Stimulated activated CD8-positive, alpha-beta memory T cell treated with anti-CD3 and anti-CD28 coated beads, Interleukin-12 subunit alpha, Interleukin-12 subunit beta, amount 100 ng/mL, for 24 hours (primary cell): Measurements from ENCODE around the gene BCL2A1.
"Not testable (repeated sequence)": the region's sequence is repeated elsewhere in the genome, so short reads cannot be mapped to it uniquely, and the experiment has no call there.

Experiments used
- DNase-seq: peaks from one replicate; pipeline ENCODE4 v3.0.0-alpha.2; 2020; ENCODE audit errors: extremely low read depth

The BCL2A1 gene

DNA sequence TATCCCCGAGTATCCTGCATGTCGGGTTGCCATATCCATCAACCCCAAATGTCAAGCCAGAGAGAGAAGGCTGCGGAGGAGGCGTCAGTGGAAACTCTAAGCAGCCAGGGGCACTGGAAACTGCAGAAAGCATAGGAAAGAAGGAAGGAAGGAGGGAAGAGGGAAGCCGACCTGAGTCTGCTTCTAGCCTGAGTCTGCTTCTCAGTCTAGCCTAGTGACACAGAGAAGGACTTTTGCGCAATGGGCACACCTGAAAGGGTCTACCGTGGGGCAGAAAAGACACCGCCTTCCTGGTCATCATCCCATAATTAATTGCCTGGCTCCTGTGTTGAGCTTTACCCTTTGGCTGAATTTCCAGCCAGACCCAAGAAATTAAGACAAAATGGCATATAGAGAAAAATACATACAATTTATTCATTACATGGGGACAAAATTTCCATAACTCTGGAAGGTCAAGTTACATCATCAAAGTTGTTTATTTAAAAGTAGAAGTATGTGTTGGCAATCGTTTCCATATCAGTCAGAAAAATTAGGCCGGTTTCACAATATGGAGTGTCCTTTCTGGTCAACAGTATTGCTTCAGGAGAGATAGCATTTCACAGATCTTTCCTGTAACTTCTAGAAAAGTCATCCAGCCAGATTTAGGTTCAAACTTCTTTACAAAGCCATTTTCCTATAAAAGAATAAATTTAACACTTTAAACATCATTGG is 10.3 kb downstream of the BCL2A1 start:
- DNase-seq: no peak

GRCh38 chr15:79957741-79958140 is 13.3 kb downstream of the BCL2A1 start:
- no peak for DNase-seq

GRCh38 chr15:79956354-79956939 is 14.5 kb downstream of the BCL2A1 start:
- DNase-seq: no peak

GRCh38 chr15:79954661-79955060 is 16.3 kb downstream of the BCL2A1 start:
- no peak for DNase-seq

GRCh38 chr15:79953951-79954444 is 17.0 kb downstream of the BCL2A1 start:
- DNase-seq: no peak

- DNase-seq: no peak
Observed at GRCh38 chr15:79952329-79952728, 18.7 kb downstream of the BCL2A1 start.

GRCh38 chr15:79950247-79950646 is 20.7 kb downstream of the BCL2A1 start:
- DNase-seq: no peak

DNA sequence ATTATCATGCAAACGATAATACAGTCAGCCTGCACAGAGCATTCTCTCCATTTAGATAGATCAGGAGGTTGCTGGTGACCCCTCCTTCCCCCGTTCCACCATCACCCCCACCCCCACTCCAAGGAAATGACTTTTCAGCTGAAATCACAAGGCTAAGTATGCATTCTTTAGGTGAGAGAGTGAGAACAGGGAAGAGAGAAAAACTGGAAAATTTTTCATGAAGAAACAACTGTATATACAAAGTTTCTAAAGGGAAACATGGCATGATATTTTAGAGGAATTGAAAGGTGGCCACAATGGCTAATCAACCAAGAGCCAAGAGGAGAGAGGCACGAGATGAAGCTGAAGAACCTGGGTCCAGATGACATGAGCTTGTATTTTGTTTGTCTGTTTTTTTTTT is 22.2 kb downstream of the BCL2A1 start:
- DNase-seq: no peak

DNA sequence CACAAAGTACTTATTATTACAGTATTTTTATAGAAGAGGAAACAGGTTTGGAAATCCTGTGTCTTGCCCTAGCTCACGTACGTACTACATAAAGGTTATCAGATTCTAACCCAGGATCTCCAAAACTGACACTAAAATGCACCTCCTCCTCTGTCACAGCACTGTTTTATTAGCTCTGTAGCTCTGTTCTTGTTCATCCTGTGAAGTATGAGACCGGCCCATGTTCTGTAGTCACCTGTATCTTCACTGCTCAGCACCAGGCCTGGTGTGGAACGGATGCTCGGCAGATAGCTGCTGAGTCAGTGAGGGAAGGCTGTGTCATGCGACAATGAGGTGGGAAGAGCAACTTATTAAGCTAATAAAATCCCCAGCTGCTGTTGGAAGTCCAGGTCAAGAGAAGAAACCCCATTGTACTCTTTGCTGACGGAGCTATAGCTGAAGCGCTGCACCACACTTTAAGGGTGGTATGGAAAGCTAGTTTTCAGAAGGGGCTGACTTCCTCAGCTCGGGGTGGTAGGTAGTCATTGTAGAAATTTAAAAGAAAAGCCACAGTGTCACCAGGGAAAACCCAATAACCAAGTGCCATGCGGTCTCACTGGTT is 22.8 kb downstream of the BCL2A1 start:
- no peak for DNase-seq

DNA sequence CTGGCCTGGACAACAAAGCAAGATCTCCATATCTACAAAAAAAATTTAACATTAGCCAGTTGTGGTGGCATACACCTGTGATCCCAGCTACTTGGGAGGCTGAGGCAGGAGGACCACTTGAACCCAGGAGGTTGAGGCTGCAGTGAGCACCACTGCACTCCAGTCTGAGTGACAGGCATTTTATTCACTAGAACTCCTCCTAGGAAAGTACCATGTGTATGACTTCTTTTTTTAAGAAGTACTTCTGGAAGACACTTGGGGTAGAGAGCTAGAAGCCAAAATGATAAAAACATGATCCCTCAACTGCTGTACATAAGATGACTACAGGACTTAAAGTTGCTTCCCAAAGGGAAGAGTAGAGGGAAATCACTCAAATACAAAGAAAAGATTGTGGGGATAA is 24.0 kb downstream of the BCL2A1 start:
- DNase-seq: no peak

GRCh38 chr15:79944622-79945021 is 26.4 kb downstream of the BCL2A1 start:
- DNase-seq: no peak

DNA sequence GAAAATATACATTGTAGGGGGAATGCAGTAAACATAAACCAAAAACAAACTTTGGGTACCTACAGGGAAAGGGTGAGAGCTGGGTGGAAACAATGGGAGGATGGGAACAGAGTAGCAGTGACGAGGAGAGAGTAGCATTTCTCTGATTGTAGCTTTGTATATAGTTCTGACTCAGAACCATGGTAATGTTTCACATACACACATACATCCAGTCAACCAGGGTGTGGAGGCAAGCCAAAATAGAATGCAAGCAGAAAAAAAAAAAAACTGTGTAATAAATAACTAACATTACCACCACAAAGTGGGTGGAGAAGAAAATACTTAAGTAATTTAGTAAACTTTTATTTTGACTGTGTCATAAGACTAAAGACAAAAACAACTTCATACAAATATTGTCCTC is 27.2 kb downstream of the BCL2A1 start:
- no peak for DNase-seq

GRCh38 chr15:79942741-79943481 is 28.1 kb downstream of the BCL2A1 start:
- no peak for DNase-seq

DNA sequence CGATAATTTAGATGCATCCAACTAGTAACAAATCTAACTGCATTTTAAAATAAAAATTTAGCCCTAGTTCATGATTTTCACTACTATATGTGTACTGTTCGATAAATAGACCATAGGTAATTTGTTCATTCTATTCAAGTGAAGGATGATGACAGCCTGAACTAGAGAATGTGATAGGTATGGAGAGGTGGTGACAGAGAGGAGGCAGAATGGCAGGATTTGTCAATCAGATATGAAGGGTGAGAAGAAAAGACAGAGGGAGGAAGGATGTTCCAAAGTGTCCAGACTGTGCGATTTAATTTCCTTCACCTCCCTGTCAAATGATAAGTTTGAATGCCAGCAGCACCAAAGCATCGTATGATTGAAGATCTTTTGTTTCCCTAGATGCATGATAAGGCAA is 31.6 kb downstream of the BCL2A1 start:
- DNase-seq: no peak

DNA sequence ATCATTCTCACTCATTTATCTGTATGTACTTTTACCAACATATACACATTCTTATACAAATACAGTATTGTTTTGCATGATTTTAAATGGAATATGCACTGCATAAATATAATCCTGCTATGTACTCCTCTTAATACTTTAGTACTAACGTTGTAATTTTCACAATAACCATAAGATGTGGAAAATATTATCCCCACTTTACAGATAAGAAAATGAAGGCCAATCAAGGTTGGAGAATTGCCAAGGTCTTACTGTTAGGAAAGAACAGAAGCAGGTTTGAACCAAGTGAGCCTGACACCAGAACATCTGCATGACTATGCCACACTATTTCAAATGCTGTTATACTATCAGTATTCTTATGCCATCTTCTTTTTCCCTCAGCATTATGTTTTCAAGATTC is 32.9 kb downstream of the BCL2A1 start:
- no peak for DNase-seq

GRCh38 chr15:79935556-79936201 is 35.3 kb downstream of the BCL2A1 start:
- DNase-seq: not testable (repeated sequence)

GRCh38 chr15:79933231-79933630 is 37.8 kb downstream of the BCL2A1 start:
- DNase-seq: no peak

DNA sequence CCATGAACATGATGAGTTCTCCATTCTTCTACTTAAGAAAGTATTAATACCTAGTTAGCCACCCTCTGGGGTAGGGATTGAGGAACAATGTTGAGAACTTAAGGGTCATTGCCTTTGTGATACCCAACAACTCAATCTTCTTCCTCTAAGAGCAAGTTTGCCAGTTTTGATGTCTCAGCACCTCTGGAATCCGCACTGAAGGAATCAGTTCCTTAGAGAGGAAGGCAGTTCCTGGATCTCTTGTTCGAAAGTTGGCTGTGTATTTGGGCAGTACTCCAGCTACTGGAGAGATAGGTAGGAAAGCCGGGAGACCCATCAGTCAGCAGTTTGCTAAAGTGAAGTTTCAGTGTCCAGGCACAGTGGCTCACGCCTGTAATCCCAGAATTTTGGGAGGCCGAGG is 38.5 kb downstream of the BCL2A1 start:
- DNase-seq: no peak

- DNase-seq: no peak
Observed at GRCh38 chr15:79930516-79930915, 40.5 kb downstream of the BCL2A1 start.

DNA sequence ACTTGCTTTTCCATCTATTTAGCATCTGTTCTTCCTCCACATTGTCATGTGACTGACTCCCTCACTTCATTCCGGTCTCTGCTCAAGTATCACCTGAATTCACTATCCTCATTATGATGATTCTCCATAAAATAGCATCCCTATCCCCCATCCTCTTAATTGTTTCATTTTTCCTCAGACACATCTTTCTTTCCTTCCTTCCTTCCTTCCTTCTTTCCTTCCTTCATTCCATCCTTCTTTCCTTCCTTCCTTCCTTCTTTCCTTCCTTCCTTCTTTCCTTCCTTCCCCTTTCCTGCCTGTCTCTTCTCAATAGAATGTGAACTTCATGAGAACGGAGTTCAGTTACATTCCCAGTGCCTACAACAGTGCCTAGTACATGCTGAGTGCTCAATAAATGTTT is 41.6 kb downstream of the BCL2A1 start:
- DNase-seq: no peak

GRCh38 chr15:79926116-79926515 is 44.9 kb downstream of the BCL2A1 start:
- not testable (repeated sequence) for DNase-seq

- DNase-seq: no peak
Observed at GRCh38 chr15:79924379-79924778, 46.6 kb downstream of the BCL2A1 start.
